Measurements from ENCODE around the gene ASPSCR1. TPM values are rescaled to one million over a fixed set of nuclear protein-coding genes. Genes with fewer than 3 reads are reported as not detected.
A peak's percentile ranks its signal among the peaks of the same experiment; 100 is the strongest.

ASPSCR1 gene
- total and polyA plus RNA-seq, 2 of the 13 experiments (the other 11 are each of a cell fraction or from before 2014, with no cell fraction given): 274 to 314 TPM

- peak; percentile 70 for TF ChIP-seq NKX3-1 (CRISPR knock-in tag; IDR thresholded peaks at IDR 0.05)
- TF ChIP-seq XRCC5 (optimal IDR thresholded peaks at IDR 0.05; ENCODE audit: low read length): peak; percentile 87
- TF ChIP-seq RBFOX2 (IDR thresholded peaks at IDR 0.05; ENCODE audit: low read depth, low read length): peak; percentile 97
- peak; percentile 93 to 98; a peak in 3 of 4 replicates for TF ChIP-seq KLF16 (CRISPR knock-in tag; IDR thresholded peaks at IDR 0.05)
- peak; percentile 32; the same call in 1 of the 2 replicates for TF ChIP-seq ZNF546 (CRISPR knock-in tag; conservative IDR thresholded peaks at IDR 0.05)
- TF ChIP-seq PPARG (CRISPR knock-in tag; conservative IDR thresholded peaks at IDR 0.05): peak; percentile 82
- TF ChIP-seq KAT7 (CRISPR knock-in tag; IDR thresholded peaks at IDR 0.05; ENCODE audit: borderline replicate concordance): peak; percentile 89
- TF ChIP-seq ZNF644 (CRISPR knock-in tag; IDR thresholded peaks at IDR 0.05; ENCODE audit: low read depth): no peak
- TF ChIP-seq ZNF713 (CRISPR knock-in tag; IDR thresholded peaks at IDR 0.05): 0 out of 2 replicates have a peak, but pooled peaks have one; percentile 90
- TF ChIP-seq SALL1 (CRISPR knock-in tag; IDR thresholded peaks at IDR 0.05): peak; percentile 90
- TF ChIP-seq YEATS2 (CRISPR knock-in tag; IDR thresholded peaks at IDR 0.05; ENCODE audit: borderline replicate concordance): peak; percentile 77; the same call in 1 of the 2 replicates
- TF ChIP-seq ZNF484 (CRISPR knock-in tag; IDR thresholded peaks at IDR 0.05; ENCODE audit: borderline replicate concordance, low read depth): peak; percentile 36; the same call in 1 of the 2 replicates
- no peak for TF ChIP-seq TRIM24 (CRISPR knock-in tag; IDR thresholded peaks at IDR 0.05)
- no peak for TF ChIP-seq ZNF879 (CRISPR knock-in tag; IDR thresholded peaks at IDR 0.05)
- TF ChIP-seq ZNF460 (CRISPR knock-in tag; IDR thresholded peaks at IDR 0.05; ENCODE audit: borderline replicate concordance): peak; percentile 30; the same call in 1 of the 2 replicates
- peak; percentile 69; the same call in 1 of the 2 replicates for TF ChIP-seq MXD3 (CRISPR knock-in tag; IDR thresholded peaks at IDR 0.05)
- TF ChIP-seq ZNF350 (CRISPR knock-in tag; IDR thresholded peaks at IDR 0.05; ENCODE audit: borderline replicate concordance, low read depth): peak; percentile 76
- peak; percentile 83; the same call in 1 of the 2 replicates for TF ChIP-seq ZNF639 (CRISPR knock-in tag; conservative IDR thresholded peaks at IDR 0.05)
- TF ChIP-seq DMAP1 (CRISPR knock-in tag; IDR thresholded peaks at IDR 0.05): peak; percentile 19; the same call in 1 of the 2 replicates
- TF ChIP-seq BCLAF1 (IDR thresholded peaks at IDR 0.05): no peak
- TF ChIP-seq CSRNP2 (CRISPR knock-in tag; conservative IDR thresholded peaks at IDR 0.05; ENCODE audit: low read depth): no peak
- TF ChIP-seq ZNF691 (CRISPR knock-in tag; IDR thresholded peaks at IDR 0.05; ENCODE audit: borderline replicate concordance, low read depth): peak; percentile 82; the same call in 1 of the 2 replicates
- TF ChIP-seq HNRNPH1 (optimal IDR thresholded peaks at IDR 0.05; ENCODE audit: low read depth, low read length): no peak
Measured at GRCh38 chr17:82000803-82001570, 23.6 kb downstream of the ASPSCR1 start (continued).
